Endometrial microvascular endothelial cells (primary cell): ENCODE results near the gene PHF10. TPM values are rescaled to one million over a fixed set of nuclear protein-coding genes. Genes with fewer than 3 reads are reported as not detected.
"Not testable (repeated sequence)": the region's sequence is repeated elsewhere in the genome, so short reads cannot be mapped to it uniquely, and the experiment has no call there.

Experiments used
- in situ Hi-C: cut with HindIII; loops from 2 replicates; pipeline ENCODE4 v1.10.0; 2017; ENCODE audit warnings: low sequenced_read_pairs, low pct_unique_long_range_greater_than_20kb; ENCODE audit errors: inconsistent ontology term
- total RNA-seq: library from RNA; depleted of rRNA; stranded (reverse); fragments of >200 nt; gene quantifications from one replicate; pipeline ENCODE4 v1.2.3, GENCODE V29; 2015; ENCODE audit errors: inconsistent ontology term

The PHF10 gene
- total RNA-seq, 1 donor from 2014 or later: 49.0 TPM

DNA sequence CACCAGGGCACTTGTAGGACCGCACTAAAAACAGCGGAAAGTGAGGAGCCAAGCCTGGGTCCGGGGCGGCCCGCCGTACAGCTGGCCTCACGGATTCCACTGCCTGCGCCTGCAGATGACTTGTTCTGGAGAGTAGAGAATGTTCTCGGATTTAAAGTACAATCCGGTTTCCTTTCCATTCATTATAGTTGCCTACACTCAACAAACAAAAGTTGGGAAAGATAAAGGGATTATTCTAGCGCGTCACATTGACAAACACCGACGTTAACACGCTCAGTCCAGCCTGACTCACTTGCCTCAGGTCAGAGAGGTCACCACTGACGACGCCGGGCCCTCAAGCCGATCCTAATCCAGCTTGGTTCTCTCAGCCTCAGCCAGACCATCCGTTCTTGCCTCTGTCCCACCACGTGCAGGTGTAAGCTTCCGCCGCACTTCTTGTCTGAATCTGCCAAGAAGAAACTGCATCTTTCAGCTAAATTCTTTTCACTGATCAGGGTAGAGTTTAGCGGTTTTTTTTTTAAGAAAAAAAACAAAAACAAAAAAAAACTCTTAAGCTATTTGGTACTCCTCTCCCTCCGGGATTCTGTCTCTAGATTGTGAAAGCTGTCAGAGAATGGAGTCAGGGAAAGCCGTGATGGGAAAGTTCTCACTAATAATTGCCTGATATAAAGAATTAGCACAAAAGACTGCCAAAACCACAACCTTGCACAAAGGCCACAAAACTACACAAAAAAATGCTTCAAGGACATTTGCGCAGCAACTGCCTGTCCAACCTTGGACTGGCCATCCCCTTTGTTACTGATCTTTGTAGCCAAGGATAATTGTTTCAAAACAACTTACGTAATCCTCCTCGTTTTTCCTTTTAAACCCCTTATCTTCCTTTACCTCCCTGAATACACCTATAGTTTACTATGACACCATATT lies 1.1 kb upstream of the PHF10 start:
- in situ Hi-C loops: no loop called here

DNA sequence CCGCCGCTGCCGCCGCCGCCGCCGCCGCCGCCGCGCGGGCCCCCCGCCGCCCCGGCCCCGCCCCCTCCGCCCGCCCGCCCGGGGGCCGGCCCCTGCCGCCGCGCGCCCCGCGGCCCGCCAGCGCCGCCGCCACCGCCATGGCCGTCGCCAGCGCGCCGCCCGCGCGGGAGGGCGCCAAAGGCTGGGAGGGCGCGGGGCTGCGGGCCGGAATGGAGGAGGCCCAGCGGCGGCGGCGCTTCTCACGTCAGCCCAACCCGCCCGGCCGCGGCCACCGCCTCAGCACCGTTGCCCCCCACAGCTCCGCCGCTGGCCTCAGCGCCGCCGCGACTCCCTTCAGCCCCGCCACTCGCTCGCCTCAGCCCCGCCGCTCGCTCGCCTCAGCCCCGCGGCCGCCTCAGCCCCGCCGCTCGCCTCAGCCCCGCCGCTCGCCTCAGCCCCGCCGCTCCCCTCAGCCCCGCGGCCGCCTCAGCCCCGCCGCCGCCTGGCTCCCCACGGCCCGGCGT lies 258 bp downstream of the PHF10 start:
- in situ Hi-C loops: no loop called here

DNA sequence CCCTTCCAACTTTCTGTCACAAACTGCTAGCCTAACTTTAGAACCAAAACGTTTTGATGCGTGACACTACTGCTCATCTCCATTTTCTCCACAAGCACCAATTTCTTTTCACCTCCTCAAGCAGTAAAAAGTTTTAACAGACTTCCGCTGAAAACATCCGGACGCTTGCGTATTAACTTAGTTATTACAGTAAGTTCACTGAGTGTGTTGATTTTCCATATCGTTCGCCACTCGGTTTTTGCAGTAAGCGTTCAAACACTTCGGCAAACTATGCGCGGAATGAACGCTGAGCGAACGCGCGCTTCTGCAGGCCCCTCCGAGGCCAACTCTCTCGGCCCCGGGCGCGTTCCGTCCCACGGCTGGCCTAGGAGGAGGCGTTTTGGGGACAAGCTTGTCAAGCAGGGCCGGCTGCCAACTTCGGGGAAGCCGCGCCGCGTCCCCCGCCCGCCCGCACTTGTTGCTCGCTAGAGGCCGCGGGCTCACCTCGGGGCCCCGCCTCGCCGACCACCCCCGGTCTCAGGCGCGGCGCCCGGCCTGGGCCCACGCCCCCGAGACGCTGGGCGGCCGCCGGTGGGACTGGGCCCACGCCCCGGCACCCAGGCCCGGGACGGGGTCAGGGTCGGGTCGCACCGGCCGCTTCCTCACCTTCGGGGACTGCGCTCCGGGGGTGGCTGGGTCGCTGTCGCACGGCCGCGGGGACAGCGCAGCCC lies 945 bp downstream of the PHF10 start:
- in situ Hi-C loops: no loop called here

DNA sequence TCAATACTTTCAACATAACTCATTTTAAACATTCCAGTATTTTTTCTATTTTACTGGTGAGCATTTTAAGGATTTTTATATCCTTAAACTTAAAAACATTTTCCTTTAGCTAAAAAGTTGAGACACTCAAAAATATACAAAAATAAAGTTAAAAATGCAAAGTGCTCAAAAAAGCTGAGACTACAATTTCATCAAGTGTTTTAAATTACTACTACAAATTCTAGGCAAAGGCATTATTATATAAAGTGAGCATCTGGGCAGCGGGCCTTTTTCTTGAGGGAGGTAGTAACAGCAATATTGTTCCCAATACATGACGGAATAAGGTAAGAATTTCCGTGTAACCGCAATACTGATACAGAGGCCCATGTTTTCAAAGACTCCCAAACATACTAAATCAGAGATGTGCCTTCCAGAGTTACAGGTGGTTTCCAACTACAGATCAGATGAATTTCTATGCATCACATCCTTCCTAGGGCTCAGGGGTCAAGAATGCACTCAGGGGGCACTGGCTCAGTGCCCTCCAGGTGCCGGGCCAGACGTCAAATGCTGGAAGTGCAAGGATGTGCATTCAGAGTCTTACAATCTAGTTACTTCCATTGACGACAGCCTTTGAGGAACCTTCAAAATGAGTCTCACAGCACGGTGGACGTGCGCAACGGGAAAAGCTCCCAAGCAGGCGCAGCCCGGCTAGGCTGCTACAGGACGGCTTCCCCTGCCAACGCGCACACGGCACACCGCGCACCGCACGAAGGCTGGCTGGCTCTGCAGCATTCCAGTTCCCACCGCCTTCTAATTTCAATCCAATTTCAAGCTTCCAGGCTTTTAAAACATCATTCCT lies 1.7 kb downstream of the PHF10 start:
- in situ Hi-C loops: no loop called here

DNA sequence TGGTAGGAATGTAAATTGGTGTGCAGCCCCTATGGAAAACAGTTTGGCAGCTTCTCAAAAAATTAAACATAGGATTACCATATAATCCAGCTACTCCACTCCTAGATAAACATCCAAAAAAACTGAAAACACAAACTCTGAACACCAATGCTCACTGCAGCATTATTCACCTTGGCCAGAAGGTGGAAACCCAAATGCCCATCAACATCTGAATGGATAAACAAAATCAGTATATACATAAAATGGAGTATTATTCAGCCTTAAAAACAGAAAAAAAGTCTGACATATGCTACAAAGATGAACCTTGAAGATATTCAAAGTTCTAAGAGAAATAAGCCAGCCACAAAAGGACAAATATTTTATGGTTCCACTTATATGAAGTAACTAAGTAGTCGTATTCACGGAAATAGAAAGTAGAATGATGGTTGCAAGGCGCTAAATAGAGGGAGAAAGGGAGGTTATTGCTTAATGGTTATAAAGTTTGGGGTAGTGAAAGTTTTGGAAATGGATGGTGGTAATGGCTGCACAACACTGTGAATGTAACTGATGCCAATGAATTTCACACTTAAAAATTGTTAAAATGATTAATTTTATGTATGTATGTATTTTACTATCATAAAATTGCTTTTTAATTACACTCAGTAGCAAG lies 4.0 kb downstream of the PHF10 start:
- in situ Hi-C loops: no loop called here

DNA sequence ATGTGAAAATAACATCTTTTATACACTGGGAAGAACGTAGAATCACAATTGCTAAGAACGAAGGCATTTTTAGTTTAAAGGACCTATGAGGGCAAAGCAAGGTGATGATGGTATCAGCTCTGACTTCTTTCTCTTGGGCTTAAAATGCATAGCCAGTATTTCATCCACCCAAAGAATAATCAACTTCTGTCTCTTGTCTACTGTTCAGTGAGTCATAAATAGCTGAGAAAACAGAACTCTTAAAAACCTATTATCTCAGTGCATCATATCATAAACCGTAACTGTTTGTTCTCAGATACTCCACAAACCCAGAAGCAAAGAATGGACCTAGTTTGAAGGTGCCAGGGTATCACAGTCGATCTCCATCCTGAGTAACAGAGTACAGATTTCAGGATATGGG lies 5.2 kb downstream of the PHF10 start:
- in situ Hi-C loops: no loop called here

DNA sequence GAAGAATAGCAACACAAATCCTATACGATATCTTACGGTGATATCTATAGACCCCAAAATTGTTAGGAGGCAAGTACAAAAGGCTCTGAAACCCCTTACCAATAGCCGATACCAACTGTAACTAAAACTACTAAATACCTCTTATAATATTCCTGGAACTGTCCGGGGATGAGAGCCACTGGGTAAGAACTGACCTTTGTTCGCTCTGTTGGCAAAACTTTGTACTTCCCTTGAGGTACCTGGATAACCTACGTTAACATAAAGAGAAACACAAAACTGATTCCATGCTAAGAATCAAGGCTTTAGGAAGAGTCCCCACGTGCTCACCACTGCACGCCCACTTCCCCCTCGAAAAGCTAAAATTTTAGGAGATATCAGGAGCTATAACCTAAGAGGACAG lies 9.7 kb downstream of the PHF10 start:
- in situ Hi-C loops: no loop called here

DNA sequence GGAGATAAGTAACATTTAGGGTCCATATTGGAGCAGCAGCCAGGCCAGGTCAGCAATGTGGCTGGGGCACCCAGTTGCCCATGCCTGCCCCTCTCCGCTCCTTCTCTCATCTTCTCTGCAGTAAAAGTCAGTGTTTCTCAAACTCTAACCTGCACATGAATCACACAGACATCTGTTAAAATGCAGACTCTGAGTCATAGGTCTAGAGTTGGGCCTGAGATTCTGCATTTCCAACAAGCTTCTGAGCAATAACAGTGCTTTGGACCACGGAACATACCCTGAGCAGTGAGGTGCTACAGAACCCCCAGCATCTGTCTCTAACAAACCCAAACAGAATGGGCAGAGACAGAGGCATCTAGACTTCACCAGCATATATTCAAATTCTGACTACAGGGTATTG lies 10.1 kb downstream of the PHF10 start:
- in situ Hi-C loops: no loop called here

DNA sequence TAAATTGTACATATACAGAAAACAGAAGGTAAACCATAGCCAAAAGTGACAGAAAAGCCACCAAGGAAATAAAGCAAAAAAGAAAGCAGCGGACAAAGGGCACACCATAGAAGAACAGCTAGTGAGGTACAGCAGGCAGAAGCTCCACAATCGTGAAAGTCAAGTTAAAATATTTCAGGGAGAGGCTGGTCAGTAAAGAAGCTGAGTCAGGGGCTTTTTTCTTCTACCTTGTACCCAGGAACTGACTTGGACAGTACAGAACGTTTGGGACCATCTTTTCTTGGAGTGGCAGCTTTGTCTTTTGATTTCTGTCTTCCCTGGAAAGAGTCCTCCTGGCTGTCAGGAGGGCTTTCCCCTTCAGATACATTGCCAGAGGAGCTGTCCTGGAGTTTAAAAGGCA lies 14.3 kb downstream of the PHF10 start:
- in situ Hi-C loops: no loop called here

DNA sequence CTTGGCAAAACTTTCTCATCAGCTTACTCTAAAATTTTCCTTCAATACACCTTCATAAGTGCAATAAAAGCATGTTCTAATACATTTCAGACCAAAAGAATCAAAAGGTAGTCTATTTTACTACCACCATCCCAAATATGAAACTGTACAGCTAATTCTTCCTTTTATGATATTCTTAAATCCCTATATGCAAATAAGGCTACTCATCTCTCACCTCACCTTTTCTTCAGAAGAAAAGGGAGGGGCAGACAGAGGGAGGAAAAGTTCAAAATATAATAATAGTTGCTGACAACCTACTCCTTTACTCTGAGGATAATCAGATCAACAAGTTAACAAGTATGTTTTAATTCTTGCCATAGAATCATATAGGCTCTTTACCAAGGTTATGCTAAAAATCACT lies 15.0 kb downstream of the PHF10 start:
- in situ Hi-C loops: no loop called here

DNA sequence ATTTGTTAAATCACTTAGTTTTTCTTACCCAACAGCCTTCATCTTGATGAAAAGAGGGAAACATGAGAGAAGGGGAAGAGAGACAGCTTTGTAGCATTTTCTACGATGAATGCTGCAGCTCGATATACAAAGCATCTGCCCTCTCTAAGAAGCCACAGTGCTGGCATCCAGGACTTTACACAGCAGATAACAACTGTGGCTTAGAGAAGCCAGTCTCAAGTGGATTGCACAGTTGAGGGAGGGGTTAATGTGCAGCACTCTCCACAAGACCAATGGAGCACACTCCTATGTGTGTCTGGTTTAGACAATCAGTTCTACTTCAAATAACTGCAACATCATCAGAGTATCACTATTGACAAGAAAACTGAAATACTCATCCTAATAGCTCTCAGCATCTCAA lies 16.5 kb downstream of the PHF10 start:
- in situ Hi-C loops: no loop called here

DNA sequence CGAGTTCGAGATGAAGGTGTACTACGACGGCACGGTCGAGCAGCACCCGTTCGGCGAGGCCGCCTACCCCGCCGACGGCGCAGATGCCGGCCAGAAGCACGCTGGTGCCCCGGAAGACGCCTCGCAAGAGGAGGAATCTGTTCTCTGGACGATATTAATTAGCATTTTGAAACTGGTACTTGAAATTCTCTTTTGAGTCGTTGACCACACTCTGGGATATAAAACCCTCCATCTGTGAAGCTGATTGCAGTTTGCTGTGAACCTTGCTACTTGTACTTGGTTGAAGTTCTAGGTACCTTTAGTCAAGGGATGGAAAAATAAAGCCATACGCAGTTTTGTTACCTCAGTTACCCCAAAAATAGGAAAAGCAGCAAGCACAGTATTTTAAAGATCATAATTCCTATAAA lies 21.5 kb downstream of the PHF10 start:
- in situ Hi-C loops: no loop called here

DNA sequence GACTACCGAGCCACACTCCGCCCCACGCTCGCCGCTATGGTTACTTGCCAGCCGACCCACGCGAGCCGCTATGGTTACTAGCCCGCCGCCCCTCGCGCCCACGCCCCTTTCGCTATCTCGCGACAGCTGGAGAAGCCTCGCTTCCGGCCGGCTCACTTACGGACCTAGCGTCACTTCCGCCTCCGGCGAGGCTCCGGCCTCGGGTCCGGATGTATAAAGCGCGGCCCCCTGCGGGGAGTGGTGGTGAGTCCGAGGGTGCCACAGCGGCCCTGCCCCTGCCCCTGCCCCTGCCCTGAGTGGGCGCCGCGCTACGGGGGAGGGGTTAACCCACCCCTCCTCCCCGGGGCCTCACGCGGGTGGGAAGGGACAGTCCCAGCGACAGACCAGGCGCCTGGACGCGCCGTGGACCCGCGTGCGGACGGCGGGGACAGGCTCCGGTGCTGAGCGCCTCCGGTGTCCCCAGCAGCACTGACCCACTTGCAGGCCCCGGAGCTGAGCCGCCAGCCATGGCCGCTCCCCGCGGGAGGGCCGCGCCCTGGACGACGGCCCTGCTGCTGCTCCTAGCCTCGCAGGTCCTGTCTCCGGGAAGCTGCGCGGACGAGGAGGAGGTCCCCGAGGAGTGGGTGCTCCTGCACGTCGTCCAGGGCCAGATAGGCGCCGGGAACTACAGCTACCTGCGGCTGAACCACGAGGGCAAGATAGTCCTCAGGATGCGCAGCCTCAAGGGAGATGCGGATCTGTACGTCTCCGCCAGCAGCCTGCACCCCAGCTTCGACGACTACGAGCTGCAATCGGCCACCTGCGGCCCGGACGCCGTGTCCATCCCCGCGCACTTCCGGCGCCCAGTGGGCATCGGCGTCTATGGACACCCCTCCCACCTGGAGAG lies 22.1 kb downstream of the PHF10 start, which contains the start of the genes C6orf120 and WDR27:
Gene C6orf120, plus strand, starts transcription at position 173 of the 886 bp plus-strand sequence. Its CDS starts 334 bp downstream, at position 507.
Gene WDR27, minus strand, starts transcription at position 76 of the 886 bp plus-strand sequence. CDS start 13,024 bp downstream, outside the sequence.
- in situ Hi-C loops: no loop called here

DNA sequence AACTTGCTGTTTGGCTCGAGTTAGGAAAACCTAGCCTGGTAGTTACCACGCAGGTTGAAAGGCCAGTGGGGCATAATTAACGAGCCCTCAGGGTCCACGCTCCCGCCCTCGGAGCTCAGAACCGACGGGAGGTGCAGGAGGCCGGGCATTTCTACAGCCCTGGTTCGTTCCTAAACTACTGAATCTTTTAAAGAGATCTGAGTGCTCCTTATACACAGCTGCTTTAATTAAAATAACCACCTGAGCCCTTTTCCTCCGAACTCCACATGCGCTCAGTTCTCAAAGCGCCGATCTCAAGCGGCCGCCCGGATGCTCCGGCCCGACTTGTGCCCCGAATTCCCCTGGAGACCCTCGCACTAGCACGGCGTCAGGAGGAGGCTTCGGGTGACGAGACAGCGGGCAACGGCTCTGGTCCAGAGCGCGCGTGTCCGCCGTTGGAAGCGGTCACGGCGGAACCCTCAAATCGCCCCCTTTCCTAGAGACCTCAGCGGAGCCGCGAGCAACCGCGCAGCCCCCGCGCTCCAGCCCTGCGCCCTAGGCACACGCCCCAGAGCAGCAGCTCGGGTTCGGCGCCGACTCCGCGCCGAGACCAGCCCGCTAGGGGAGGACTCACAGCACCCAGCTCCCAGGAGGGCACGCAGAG lies 22.9 kb downstream of the PHF10 start:
- in situ Hi-C loops: no loop called here

DNA sequence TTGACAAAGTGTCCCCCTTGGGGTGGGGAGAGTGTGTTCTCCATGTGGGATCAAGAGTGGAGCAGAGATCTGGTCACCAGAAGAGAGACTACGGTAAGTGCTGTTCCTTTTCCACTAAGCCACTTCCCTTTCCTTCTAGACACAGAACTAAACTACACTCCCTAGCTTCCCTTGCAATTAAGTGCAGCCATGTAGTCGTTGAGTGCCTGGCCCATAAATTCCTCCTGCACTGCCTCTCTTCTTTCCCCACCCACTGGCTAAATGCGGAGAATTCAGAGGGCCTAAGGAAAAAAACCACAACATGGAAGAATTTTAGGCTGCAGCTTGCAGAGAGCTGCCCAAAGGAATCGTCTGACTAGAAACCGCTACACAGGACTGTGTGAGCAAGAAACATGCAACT lies 24.0 kb downstream of the PHF10 start:
- in situ Hi-C loops: no loop called here

DNA sequence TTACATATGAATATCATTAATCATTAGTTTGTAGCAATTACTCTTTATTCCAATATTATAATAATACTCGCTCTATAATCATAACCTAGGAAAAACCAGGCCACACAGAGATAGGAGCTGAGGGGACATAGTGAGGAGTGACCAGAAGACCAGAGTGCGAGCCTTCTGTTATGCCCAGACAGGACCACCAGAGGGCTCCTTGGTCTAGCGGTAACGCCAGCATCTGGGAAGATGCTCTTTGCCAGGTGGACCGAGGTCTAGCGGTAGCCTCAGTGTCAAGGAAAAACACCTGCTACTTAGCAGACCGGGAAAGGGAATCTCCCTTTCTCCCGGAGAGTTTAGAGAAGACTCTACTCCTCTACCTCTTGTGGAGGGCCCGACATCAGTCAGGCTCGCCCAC lies 27.2 kb downstream of the PHF10 start:
- in situ Hi-C loops: not testable (repeated sequence)

DNA sequence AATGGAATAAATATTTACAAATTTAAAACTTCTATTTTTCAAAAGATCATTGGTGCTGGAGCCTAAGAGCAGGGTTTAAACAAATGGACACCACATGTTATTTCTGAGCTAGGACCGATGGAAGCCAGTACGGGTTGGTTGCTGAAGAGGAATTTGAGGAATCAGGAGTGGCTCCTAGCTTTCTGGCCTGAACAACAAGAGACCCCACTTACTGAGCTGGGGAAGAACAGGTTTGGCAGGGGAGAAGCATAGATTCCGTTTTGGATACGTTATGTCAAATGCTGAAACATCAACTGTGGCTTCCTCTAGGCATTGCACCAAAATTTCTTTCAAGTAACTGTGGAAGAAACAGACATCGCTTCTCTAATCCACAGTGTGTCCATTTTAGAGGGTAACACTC lies 29.2 kb downstream of the PHF10 start:
- in situ Hi-C loops: no loop called here
